ENCODE data around the gene CDKN2C. TPM values are rescaled to one million over a fixed set of nuclear protein-coding genes. Genes with fewer than 3 reads are reported as not detected.

The CDKN2C gene
- total and polyA plus RNA-seq, 12 donors = 8.0 to 46.0 (median 24.3) TPM

DNA sequence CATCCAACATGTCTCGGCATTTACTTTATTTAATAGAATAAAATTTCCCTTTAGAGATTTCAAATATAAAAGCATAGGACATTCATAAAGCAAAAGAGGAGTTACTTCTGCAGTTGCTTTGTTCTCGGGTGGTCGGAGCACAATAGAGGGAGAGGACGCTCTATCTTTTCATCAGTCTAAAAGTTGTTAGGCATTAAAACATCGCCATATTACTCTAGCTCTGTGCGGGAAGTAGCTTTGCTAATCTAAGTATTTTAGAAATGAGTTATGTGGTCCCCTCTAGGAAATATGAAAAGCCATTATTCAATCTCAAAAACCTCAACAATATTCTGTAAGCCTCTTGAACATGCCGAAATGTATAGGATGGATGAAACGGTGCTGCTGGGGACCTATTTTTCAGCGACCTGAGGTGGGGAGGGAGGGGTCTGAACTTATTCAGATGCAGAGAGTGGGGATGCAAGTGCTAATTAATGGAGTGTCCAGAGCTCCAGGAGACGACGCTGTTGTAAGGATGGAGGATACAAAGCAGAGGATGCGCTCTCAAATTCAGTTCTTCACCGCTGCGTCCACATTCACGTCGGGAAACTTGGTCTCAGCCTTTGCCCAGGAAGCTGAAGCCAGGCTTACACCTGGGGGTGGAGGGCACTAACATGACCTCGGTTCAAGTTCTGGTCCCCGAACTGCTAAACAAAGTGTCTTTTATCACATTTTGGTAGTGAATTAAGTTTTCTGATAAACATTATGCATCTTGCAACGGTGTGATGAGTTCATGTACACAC, 6.3 kb downstream of the CDKN2C start:
- 44 to 57% (median 49%) methylated on average over 17 to 19 of the region's 19 CpGs for WGBS, 4 donors
- H3K27me3 ChIP-seq = no peaks in the 10 kb centered on the region
- no peak for TF ChIP-seq POLR2A (IDR thresholded peaks at IDR 0.05)
- TF ChIP-seq, protein P1, sequence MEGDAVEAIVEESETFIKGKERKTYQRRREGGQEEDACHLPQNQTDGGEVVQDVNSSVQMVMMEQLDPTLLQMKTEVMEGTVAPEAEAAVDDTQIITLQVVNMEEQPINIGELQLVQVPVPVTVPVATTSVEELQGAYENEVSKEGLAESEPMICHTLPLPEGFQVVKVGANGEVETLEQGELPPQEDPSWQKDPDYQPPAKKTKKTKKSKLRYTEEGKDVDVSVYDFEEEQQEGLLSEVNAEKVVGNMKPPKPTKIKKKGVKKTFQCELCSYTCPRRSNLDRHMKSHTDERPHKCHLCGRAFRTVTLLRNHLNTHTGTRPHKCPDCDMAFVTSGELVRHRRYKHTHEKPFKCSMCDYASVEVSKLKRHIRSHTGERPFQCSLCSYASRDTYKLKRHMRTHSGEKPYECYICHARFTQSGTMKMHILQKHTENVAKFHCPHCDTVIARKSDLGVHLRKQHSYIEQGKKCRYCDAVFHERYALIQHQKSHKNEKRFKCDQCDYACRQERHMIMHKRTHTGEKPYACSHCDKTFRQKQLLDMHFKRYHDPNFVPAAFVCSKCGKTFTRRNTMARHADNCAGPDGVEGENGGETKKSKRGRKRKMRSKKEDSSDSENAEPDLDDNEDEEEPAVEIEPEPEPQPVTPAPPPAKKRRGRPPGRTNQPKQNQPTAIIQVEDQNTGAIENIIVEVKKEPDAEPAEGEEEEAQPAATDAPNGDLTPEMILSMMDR (IDR thresholded peaks at IDR 0.05) = no peak
- H3K36me3 ChIP-seq (replicated peaks in 1 of 2) = no peaks in the 10 kb centered on the region
- peaks cover 0 to 6% (median 0%) of the 10 kb centered on the region in 3 donors for H3K9me3 ChIP-seq (replicated peaks in 1 of 3)
- H3K4me3 ChIP-seq = peak overlapping the region in 3 of 4 donors; percentile 73 to 97 (median 88)
- intact Hi-C loops (cut with DNase I) = no loop called here
- H3K4me1 ChIP-seq (replicated peaks in 1 of 2) = peaks cover 4 to 34% of the 10 kb centered on the region in 2 donors
- H3K27ac ChIP-seq = peak overlapping the region; percentile 84 to 100 (median 98)
- DNase-seq = peak in 1 of 7 donors; percentile 42

DNA sequence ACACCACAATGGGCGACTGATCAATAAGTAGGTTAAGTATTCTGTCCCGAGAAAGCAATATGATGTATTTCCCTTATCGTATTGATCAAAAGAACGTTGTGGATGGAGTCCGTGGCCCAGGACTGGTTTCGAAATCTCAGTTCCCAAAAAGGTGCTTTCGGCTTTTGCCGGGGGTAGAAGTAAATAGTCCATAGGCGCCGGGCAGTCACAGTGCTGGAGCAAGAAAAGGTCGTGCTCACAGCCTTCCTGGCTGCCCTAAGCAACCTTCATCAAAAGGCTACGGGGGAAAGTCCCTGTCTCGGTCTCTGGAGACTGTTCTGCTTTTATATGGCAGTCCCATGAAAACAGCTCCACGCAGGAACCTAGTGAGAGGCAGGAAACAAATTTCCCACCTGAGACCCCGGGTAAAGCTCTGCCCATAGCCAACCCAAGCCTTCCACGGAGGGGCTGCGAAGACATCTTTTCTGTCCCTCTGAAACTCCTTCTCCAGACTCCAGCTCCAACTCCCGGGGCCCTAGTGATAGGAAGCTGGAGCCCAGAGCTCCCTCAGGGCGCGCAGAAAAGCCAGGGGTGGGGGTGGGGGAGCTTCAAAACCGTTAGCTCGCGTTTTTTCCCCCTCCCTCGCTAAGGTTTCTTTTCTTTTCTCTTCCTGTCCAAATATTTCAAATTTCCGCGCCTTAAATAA, 7.0 kb downstream of the CDKN2C start:
- intact Hi-C loops (cut with DNase I) = no loop called here
- peak overlapping the region; percentile 84 to 100 (median 98) for H3K27ac ChIP-seq
- peak; percentile 45 to 65 (median 53) for DNase-seq
- TF ChIP-seq, protein P1 (IDR thresholded peaks at IDR 0.05) = no peak
- TF ChIP-seq POLR2A (IDR thresholded peaks at IDR 0.05) = peak in 1 of 2 donors; percentile 27
- H3K36me3 ChIP-seq (replicated peaks in 1 of 2) = no peaks in the 10 kb centered on the region
- H3K27me3 ChIP-seq = no peaks in the 10 kb centered on the region
- peaks cover 4 to 29% of the 10 kb centered on the region in 2 donors for H3K4me1 ChIP-seq (replicated peaks in 1 of 2)
- WGBS, 4 donors = 0 to 4% (median 3%) methylated on average over 21 to 26 of the region's 26 CpGs
- peaks cover 0 to under 1% (median 0%) of the 10 kb centered on the region in 3 donors for H3K9me3 ChIP-seq (replicated peaks in 1 of 3)
- peak overlapping the region; percentile 73 to 97 (median 92) for H3K4me3 ChIP-seq

DNA sequence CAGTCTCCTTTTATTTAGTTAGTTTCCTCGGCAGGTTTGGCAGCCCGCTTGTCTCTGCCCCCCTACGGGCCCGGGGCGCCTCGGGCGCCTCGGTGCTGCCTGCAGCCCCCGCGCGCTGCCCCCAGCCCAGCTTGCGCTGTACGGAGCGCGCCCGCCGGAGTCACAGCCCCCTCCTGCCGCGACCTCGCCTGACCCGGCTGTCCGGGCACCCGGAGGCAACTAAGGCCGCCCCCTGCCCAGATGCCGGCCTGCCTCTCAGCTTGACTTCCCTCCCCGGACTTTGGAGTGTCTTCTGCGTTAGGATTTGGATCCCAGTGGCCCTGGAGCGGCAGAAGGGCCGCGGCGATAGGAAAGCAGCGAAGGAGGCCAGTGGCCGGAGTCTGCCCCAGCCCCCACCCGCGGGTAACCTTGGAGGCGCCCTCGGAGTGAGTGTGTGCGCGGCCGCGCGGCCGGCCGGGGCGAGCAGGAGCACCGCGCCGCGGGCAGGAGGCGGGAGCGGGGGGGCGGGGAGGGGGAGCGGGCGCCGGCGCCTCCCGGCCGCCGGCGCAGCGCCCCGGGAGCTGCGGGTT, 7.6 kb downstream of the CDKN2C start:
- DNase-seq = peak; percentile 81 to 87 (median 85)
- peaks cover 4 to 26% of the 10 kb centered on the region in 2 donors for H3K4me1 ChIP-seq (replicated peaks in 1 of 2)
- no peaks in the 10 kb centered on the region for H3K27me3 ChIP-seq
- H3K27ac ChIP-seq = peak overlapping the region; percentile 89 to 100 (median 98)
- intact Hi-C loops (cut with DNase I) = no loop called here
- TF ChIP-seq, protein P1 (IDR thresholded peaks at IDR 0.05) = no peak
- TF ChIP-seq POLR2A (IDR thresholded peaks at IDR 0.05) = no peak
- H3K4me3 ChIP-seq = peak overlapping the region; percentile 73 to 97 (median 92)
- 0 to 1% (median 0%) methylated on average over 2 to 63 of the region's 63 CpGs for WGBS, 4 donors
- no peaks in the 10 kb centered on the region for H3K9me3 ChIP-seq (replicated peaks in 1 of 3)
- H3K36me3 ChIP-seq (replicated peaks in 1 of 2) = no peaks in the 10 kb centered on the region

Measured in adrenal gland (tissue), 12 donors.